ENCODE data around the gene RNU1-4. TPM values are rescaled to one million over a fixed set of nuclear protein-coding genes. Genes with fewer than 3 reads are reported as not detected.
A peak's percentile ranks its signal among the peaks of the same experiment; 100 is the strongest.
"Not testable (repeated sequence)": the region's sequence is repeated elsewhere in the genome, so short reads cannot be mapped to it uniquely, and the experiment has no call there.

Gene RNU1-4
- polyA plus RNA-seq, 1 donor, result 3.2 TPM

DNA sequence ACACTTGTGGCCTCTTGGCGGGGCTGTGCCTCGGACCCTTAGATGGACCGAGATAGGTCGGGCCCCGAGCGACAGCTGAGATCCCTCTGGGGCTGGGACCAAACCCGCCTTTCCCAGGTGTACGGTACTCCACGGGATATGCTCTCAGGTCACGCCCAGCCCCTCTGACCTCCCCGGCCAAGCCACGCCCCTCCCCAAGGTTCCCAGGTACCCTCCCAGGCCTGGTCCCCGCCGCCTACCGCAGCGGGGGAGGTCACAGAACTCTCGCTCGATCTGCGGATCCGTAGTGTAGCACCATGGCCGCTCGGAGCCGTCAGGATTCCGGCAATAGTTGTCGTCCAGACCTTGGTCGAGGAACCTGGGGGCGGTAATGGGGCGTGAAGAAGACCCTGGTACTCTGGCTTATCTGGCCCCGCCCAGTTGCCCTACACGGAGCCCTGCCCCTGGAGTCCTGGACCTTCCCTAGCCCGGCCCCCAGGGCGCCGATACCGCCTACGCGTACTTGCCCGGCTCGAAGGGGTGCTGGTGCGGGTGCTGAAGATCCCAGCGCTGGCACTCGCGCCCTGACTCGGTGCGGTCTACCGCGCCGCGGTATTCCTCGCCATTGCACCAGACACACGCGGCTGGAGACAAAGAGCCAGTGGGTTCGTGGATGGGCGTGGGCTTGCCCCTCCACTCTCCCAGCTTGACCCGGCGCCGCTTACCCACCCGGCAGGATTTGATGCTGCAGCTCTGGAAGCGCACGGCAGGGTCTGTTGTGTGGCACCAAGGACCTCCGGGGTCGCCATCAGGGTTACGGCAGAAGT, 19.5 kb downstream of the RNU1-4 start:
- not testable (repeated sequence) for H3K27ac ChIP-seq (ENCODE audit: low read length); H3K36me3 ChIP-seq (ENCODE audit: control insufficient read depth, insufficient read depth, low read length); H3K27me3 ChIP-seq (ENCODE audit: control insufficient read depth, insufficient read depth, low read length); H3K9me3 ChIP-seq (ENCODE audit: control insufficient read depth, low read depth, low read length); H3K4me3 ChIP-seq (ENCODE audit: low read length); DNase-seq; H3K4me1 ChIP-seq (ENCODE audit: control insufficient read depth, insufficient read depth, low read length)
- whole genome bisulfite sequencing (ENCODE audit: insufficient coverage, low lambda C conversion rate), result no CpG with 5 or more reads among the region's 62 CpGs

GRCh38 chr1:16760456-16760765, 20.1 kb downstream of the RNU1-4 start:
- WGBS (ENCODE audit: insufficient coverage, low lambda C conversion rate), result no CpG with 5 or more reads among the region's 11 CpGs
- DNase-seq; H3K27ac ChIP-seq (ENCODE audit: low read length); H3K4me3 ChIP-seq (ENCODE audit: low read length); H3K9me3 ChIP-seq (ENCODE audit: control insufficient read depth, low read depth, low read length); H3K36me3 ChIP-seq (ENCODE audit: control insufficient read depth, insufficient read depth, low read length); H3K27me3 ChIP-seq (ENCODE audit: control insufficient read depth, insufficient read depth, low read length): not testable (repeated sequence)
- H3K4me1 ChIP-seq (ENCODE audit: control insufficient read depth, insufficient read depth, low read length), result peaks cover 11% of the 10 kb centered on the region

DNA sequence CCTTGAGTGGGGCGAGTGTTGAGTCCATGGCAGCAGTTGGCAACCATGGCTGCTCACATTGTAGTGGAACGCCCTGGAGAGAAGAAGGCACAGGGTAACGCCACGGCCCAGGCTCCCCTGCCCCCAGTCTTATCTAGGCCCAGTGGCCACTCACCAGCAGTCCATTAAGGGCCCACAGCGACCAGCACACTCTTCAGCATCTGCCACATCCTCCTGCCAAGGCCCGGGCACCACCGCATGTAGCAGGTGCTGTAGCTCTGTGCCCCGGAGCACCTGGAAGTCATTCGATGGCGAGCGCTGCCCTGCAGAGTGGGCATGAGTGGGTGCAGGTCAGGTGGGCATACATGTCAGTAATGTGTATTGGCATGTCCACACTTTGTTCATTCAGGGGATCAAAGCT, 20.5 kb downstream of the RNU1-4 start:
- no CpG with 5 or more reads among the region's 11 CpGs for WGBS (ENCODE audit: insufficient coverage, low lambda C conversion rate)
- H3K36me3 ChIP-seq (ENCODE audit: control insufficient read depth, insufficient read depth, low read length); DNase-seq; H3K27me3 ChIP-seq (ENCODE audit: control insufficient read depth, insufficient read depth, low read length); H3K9me3 ChIP-seq (ENCODE audit: control insufficient read depth, low read depth, low read length); H3K27ac ChIP-seq (ENCODE audit: low read length); H3K4me3 ChIP-seq (ENCODE audit: low read length): not testable (repeated sequence)
- peaks cover 15% of the 10 kb centered on the region for H3K4me1 ChIP-seq (ENCODE audit: control insufficient read depth, insufficient read depth, low read length)

DNA sequence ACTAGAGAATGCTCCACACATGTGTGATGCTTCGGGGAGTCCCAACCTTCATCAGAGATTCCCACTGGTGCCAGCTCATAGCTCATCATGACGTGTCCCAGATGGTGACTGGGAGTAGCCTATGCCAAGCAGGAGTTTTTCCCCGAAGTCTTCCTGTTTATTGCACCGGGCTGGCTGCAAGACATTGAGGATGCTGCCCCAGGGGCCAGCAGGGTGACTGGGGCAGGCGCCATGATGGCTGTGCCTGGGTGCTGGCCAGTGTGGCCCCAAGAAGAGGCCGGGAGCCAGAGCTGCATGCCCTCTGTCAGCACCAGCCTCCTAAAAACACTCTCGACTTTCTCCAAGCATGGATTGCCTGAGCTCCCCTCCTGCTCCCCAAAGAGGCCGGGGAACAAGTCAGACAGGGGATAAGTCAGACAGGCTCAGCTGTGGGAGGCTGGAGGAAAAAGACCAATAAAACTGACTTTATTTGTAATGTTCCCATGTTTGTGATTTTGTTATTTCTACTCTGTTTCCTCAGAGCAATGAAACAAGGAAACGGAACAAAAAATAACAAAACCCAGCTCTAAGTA, 24.0 kb downstream of the RNU1-4 start:
- not testable (repeated sequence) for H3K9me3 ChIP-seq (ENCODE audit: control insufficient read depth, low read depth, low read length); H3K36me3 ChIP-seq (ENCODE audit: control insufficient read depth, insufficient read depth, low read length); H3K4me3 ChIP-seq (ENCODE audit: low read length); H3K27me3 ChIP-seq (ENCODE audit: control insufficient read depth, insufficient read depth, low read length)
- Histone ChIP-seq H3K27ac (ENCODE audit: low read length) (peak overlapping the region; percentile 74), H3K4me1 (ENCODE audit: control insufficient read depth, insufficient read depth, low read length) (peaks cover 24% of the 10 kb centered on the region)
- peak in 1 of 2 donors; percentile 69 for DNase-seq
- 10% methylated on average over 2 of the region's 9 CpGs for WGBS (ENCODE audit: insufficient coverage, low lambda C conversion rate)

GRCh38 chr1:16764820-16765655, 24.7 kb downstream of the RNU1-4 start:
- 11% methylated on average over 1 of the region's 15 CpGs for WGBS (ENCODE audit: insufficient coverage, low lambda C conversion rate)
- peak overlapping the region; percentile 18 for H3K4me3 ChIP-seq (ENCODE audit: low read length)
- not testable (repeated sequence) for H3K9me3 ChIP-seq (ENCODE audit: control insufficient read depth, low read depth, low read length); H3K36me3 ChIP-seq (ENCODE audit: control insufficient read depth, insufficient read depth, low read length); H3K27me3 ChIP-seq (ENCODE audit: control insufficient read depth, insufficient read depth, low read length)
- DNase-seq, result peak; percentile 64 to 87
- H3K4me1 ChIP-seq (ENCODE audit: control insufficient read depth, insufficient read depth, low read length), result peaks cover 24% of the 10 kb centered on the region
- H3K27ac ChIP-seq (ENCODE audit: low read length), result peak overlapping the region; percentile 74

DNA sequence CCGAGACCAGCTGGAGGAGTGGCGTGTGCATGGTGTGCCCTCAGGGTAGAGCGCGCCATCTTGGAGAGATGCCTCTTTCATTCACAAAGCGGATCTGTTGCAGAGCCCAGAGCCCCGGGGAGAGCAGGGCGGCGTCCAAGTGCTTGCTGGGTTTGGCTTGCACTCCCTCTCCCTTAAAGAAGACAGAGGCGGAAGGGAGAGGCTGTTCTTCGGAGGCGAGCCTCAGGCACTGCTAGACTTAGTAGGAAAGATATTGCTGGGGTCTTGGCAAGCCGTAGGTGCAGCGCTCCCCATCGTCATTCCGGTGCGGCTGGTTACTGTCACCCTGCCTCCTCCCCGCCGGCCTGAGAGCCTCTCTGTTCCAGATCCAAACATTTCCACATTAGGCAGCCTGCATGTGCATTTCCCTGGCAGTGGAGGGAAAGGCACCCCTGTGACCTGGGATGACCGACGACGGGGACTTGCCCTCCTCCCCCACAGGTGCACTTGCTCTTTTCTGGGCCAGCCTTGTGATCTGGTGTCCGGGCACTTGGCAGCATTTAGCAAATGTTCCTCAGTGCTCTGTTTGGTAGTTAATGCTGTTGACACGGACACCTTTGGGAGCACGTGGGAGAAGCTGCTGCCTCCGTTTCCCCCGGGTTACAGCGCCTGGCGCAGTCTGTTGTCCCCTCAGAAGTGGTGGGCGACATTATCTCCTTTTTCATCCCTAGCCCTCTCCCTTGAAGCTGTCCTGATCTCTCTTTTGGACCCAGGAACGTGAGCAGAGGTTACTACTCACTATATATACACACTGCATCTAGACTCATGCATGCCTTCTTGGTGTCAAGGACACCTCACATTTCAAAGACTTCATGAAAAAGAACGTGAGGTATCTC, 25.7 kb downstream of the RNU1-4 start:
- Histone ChIP-seq H3K27ac (ENCODE audit: low read length) (peak overlapping the region; percentile 90), H3K4me1 (ENCODE audit: control insufficient read depth, insufficient read depth, low read length) (peaks cover 26% of the 10 kb centered on the region)
- no CpG with 5 or more reads among the region's 31 CpGs for WGBS (ENCODE audit: insufficient coverage, low lambda C conversion rate)
- H3K4me3 ChIP-seq (ENCODE audit: low read length); H3K9me3 ChIP-seq (ENCODE audit: control insufficient read depth, low read depth, low read length); H3K27me3 ChIP-seq (ENCODE audit: control insufficient read depth, insufficient read depth, low read length); H3K36me3 ChIP-seq (ENCODE audit: control insufficient read depth, insufficient read depth, low read length): not testable (repeated sequence)
- peak; percentile 2 to 20 for DNase-seq

- Histone ChIP-seq H3K4me1 (ENCODE audit: control insufficient read depth, insufficient read depth, low read length) (peaks cover 26% of the 10 kb centered on the region), H3K27ac (ENCODE audit: low read length) (peak overlapping the region; percentile 90)
- no CpG with 5 or more reads among the region's 9 CpGs for WGBS (ENCODE audit: insufficient coverage, low lambda C conversion rate)
- DNase-seq, result peak; percentile 7 to 78
- not testable (repeated sequence) for H3K27me3 ChIP-seq (ENCODE audit: control insufficient read depth, insufficient read depth, low read length); H3K9me3 ChIP-seq (ENCODE audit: control insufficient read depth, low read depth, low read length); H3K4me3 ChIP-seq (ENCODE audit: low read length); H3K36me3 ChIP-seq (ENCODE audit: control insufficient read depth, insufficient read depth, low read length)
These were observed 26.5 kb downstream of the RNU1-4 start for GRCh38 chr1:16766689-16767256.

DNA sequence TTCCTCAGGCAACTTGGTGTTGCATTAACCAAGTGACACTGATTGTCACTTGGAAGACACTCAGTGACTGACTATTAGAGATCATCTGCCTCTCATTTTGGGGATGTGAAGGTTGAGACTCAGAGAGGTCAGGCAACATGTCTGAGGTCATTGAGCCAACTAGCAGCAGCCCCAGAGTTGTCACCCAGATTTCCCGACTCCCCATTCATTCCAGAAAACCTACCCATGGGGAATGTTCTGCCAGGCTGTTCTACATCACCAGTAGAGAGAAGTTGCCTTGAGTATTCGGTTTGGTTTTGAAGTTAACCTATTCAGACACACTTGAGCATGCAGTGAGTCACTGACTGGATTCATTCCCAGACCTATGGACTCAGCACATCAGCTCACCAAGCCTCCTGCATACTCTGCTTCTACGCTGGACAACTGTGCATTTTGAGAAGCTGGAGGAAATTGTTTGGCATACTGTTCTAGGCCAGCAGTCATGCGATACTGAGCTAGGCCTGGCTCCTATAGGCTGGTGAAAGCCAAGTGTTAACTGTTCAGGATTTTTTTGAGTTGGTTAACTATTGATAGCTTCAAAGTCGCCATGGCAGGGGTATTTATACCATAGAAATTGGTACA, 29.9 kb downstream of the RNU1-4 start:
- H3K27ac ChIP-seq (ENCODE audit: low read length); H3K27me3 ChIP-seq (ENCODE audit: control insufficient read depth, insufficient read depth, low read length); H3K9me3 ChIP-seq (ENCODE audit: control insufficient read depth, low read depth, low read length); H3K36me3 ChIP-seq (ENCODE audit: control insufficient read depth, insufficient read depth, low read length); H3K4me3 ChIP-seq (ENCODE audit: low read length): not testable (repeated sequence)
- peak; percentile 4 to 20 for DNase-seq
- no CpG with 5 or more reads among the region's 5 CpGs for WGBS (ENCODE audit: insufficient coverage, low lambda C conversion rate)
- peaks cover 17% of the 10 kb centered on the region for H3K4me1 ChIP-seq (ENCODE audit: control insufficient read depth, insufficient read depth, low read length)

DNA sequence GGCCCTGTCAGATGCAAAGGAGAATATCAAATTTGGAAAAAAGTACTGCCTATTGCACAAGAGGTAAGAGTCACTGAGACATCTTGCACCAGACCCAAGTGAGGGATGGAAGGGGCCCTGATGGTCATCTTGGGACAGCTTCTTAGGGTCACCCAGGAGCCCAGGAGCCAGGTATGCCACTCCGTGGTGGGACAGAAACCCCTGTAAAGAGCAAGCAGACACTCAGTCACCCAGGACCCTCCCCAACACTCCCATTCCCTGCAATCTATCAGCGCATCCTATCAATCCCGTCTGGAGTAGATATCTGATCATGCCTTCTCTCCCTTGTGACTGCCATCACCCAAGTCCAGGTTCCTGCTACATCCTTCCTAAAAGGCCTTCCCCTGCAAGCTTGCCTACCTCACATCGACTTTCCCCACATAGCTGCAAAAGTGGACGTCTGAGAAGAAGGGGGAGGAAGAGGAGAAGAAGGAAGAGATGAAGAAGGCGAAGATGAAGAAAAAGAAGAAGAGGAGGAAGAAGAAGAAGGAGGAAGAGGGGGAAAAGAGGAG, 30.7 kb downstream of the RNU1-4 start:
- not testable (repeated sequence) for H3K9me3 ChIP-seq (ENCODE audit: control insufficient read depth, low read depth, low read length); H3K36me3 ChIP-seq (ENCODE audit: control insufficient read depth, insufficient read depth, low read length); H3K27ac ChIP-seq (ENCODE audit: low read length); DNase-seq; H3K27me3 ChIP-seq (ENCODE audit: control insufficient read depth, insufficient read depth, low read length); H3K4me3 ChIP-seq (ENCODE audit: low read length)
- H3K4me1 ChIP-seq (ENCODE audit: control insufficient read depth, insufficient read depth, low read length), result peaks cover 11% of the 10 kb centered on the region
- WGBS (ENCODE audit: insufficient coverage, low lambda C conversion rate), result no CpG with 5 or more reads among the region's 6 CpGs
